GM12878 (cell line): ENCODE results near the gene ASS1. TPM values are rescaled to one million over a fixed set of nuclear protein-coding genes. Genes with fewer than 3 reads are reported as not detected.

ENCODE experiments used
- ATAC-seq: fragments of 200-7000 bp; cut with Tn5 transposase; 3 replicates; pipeline ENCODE4 v1.9.1; 2020; ENCODE audit warnings: mild to moderate bottlenecking, moderate library complexity
- BruUV-seq: library from RNA; stranded (reverse); fragments of 400-500 nt; replicated peaks from 2 replicates; lab custom pipeline; 2021; lab: Mats Ljungman, UMichigan
- CTCF ChIA-PET: fragments of 300-600 bp; sonication (Branson Sonifier 250); formaldehyde crosslinking; extraction: SDS; loops from one replicate; lab custom pipeline; 2021; ENCODE audit warnings: inconsistent platforms; lab: Yijun Ruan, JAX
- POLR2A ChIA-PET: fragments of 350-600 bp; formaldehyde crosslinking; extraction: SDS; loops from one replicate; lab custom pipeline; 2021; ENCODE audit warnings: inconsistent platforms; lab: Charles Lee
- RAD21 ChIA-PET: fragments of 300-600 bp; sonication (Branson Sonifier 250); formaldehyde crosslinking; loops from one replicate; lab custom pipeline; 2023; ENCODE audit warnings: antibody characterized with exemption; ENCODE audit not compliant: unreplicated experiment; lab: Charles Lee
- SMC1A ChIA-PET: fragments of 300-600 bp; sonication (Branson Sonifier 250); formaldehyde crosslinking; loops from one replicate; lab custom pipeline; 2023; ENCODE audit not compliant: unreplicated experiment, uncharacterized antibody; lab: Charles Lee
- DNase-seq: peaks from one replicate; pipeline ENCODE4 v3.0.0-alpha.2; 2011; ENCODE audit warnings: low read depth, low spot score
- FAIRE-seq: peaks from 3 replicates; lab custom pipeline; 2011; peaks lifted over from hg19 to GRCh38; lab: Jason Lieb, UNC
- H2AFZ ChIP-seq: 2 replicates; pipeline ENCODE4 v1.6.0; 2011; ENCODE audit warnings: low read depth, low read length, control low read depth; ENCODE audit not compliant: control insufficient read depth
- H3K27ac ChIP-seq: 2 replicates; pipeline ENCODE4 v1.5.1; 2011; ENCODE audit warnings: control low read depth; ENCODE audit not compliant: control insufficient read depth, insufficient read depth
- H3K27me3 ChIP-seq, 2 experiments: replicated peaks in 1 of 2; 2 replicates each; pipeline versions ENCODE4 v1.6.0 to v1.6.1; 2011; ENCODE audit warnings: low read length in 1 of 2; ENCODE audit not compliant: control insufficient read depth in 2 of 2, insufficient read depth in 2 of 2
- H3K36me3 ChIP-seq, 2 experiments: 2 replicates each; pipeline ENCODE4 v1.5.1; 2011; ENCODE audit warnings: low read length in 1 of 2; ENCODE audit not compliant: control insufficient read depth in 2 of 2, insufficient read depth in 2 of 2
- H3K4me1 ChIP-seq: 2 replicates; pipeline ENCODE4 v1.6.1; 2011; ENCODE audit warnings: mild to moderate bottlenecking, low read length, moderate library complexity, mixed read lengths; ENCODE audit not compliant: control insufficient read depth, insufficient read depth
- H3K4me2 ChIP-seq: 2 replicates; pipeline ENCODE4 v1.6.0; 2011; ENCODE audit warnings: control low read depth; ENCODE audit not compliant: control insufficient read depth, insufficient read depth
- H3K4me3 ChIP-seq: fragments of 200-600 bp; sonication (generic); 2 replicates; pipeline ENCODE4 v1.5.1; 2016
- H3K79me2 ChIP-seq: 2 replicates; pipeline ENCODE4 v1.6.0; 2011; ENCODE audit warnings: low read length; ENCODE audit not compliant: control insufficient read depth, insufficient read depth
- H3K9ac ChIP-seq: 2 replicates; pipeline ENCODE4 v1.8.0; 2011; ENCODE audit warnings: low read length, control low read depth, mixed read lengths; ENCODE audit not compliant: control insufficient read depth, insufficient read depth
- H3K9me3 ChIP-seq: replicated peaks from 3 replicates; pipeline ENCODE4 v1.5.1; 2011; ENCODE audit warnings: mild to moderate bottlenecking, low read length; ENCODE audit not compliant: control insufficient read depth, insufficient read depth
- H4K20me1 ChIP-seq: 2 replicates; pipeline ENCODE4 v1.6.0; 2011; ENCODE audit not compliant: control insufficient read depth, insufficient read depth
- CUX1 ChIP-seq: IDR thresholded peaks from 2 replicates; pipeline ENCODE4 v1.6.1; 2012; ENCODE audit warnings: improper control_type of control experiment, low read depth, low read length; ENCODE audit not compliant: insufficient replicate concordance
- NFYB ChIP-seq: IDR thresholded peaks from 2 replicates; pipeline ENCODE4 v1.6.1; 2011; ENCODE audit warnings: low read depth, mild to moderate bottlenecking, low read length, improper control_type of control experiment, moderate library complexity; ENCODE audit not compliant: insufficient read depth
- NR2C1 ChIP-seq: fragments of 450-650 bp; IDR thresholded peaks from 2 replicates; pipeline ENCODE4 v1.6.1; 2017; ENCODE audit warnings: antibody characterized with exemption, mild to moderate bottlenecking, moderate library complexity
- SMC3 ChIP-seq: IDR thresholded peaks from 2 replicates; pipeline ENCODE4 v1.6.1; 2011; ENCODE audit warnings: low read length, improper control_type of control experiment, borderline replicate concordance
- SUPT20H ChIP-seq: IDR thresholded peaks from 2 replicates; pipeline ENCODE4 v1.6.1; 2011; ENCODE audit warnings: low read depth, mild to moderate bottlenecking, low read length, moderate library complexity, borderline replicate concordance; ENCODE audit not compliant: control insufficient read depth
- WRNIP1 ChIP-seq: IDR thresholded peaks from 2 replicates; pipeline ENCODE4 v1.6.1; 2011; ENCODE audit warnings: low read depth, low read length, improper control_type of control experiment, borderline replicate concordance
- ZZZ3 ChIP-seq: IDR thresholded peaks from 2 replicates; pipeline ENCODE4 v1.6.1; 2011; ENCODE audit warnings: low read depth; ENCODE audit not compliant: control insufficient read depth, insufficient read length
- WGBS: methylation state at CpG from one replicate; pipeline ENCODE4 v1.1.6; 2016; ENCODE audit warnings: low lambda C conversion rate; ENCODE audit not compliant: insufficient replicate concordance, insufficient coverage; ENCODE audit errors: missing lambda C conversion rate; 5-methylcytosine and 5-hydroxymethylcytosine counted together
- in situ Hi-C: fragments of 300-500 bp; cut with MboI; formaldehyde crosslinking; loops from 9 replicates; pipeline ENCODE4 v1.14.3; 2018; ENCODE audit warnings: mixed read lengths
- intact Hi-C: fragments of 100-400 bp; cut with micrococcal nuclease; formaldehyde crosslinking; loops from one replicate; pipeline ENCODE4 v1.14.2; 2022; ENCODE audit not compliant: unreplicated experiment
- polyA plus RNA-seq, 11 experiments: library from polyadenylated mRNA; depleted of rRNA in 4 of 11; unstranded in 6 of 11; stranded (reverse) in 5 of 11; fragments of >200 nt; fragmentation: Nextera tagmentation in 4 of 11; fragmentation: Illumina TruSeq in 1 of 11; extraction: Ambion mirVana in 4 of 11; extraction: Trizol in 1 of 11; gene quantifications; 1 replicate in 1 of 11; 2 replicates in 10 of 11; pipeline versions ENCODE4 v1.2.1 to v1.2.3, GENCODE V29; 2011 to 2016; ENCODE audit warnings: inconsistent platforms in 2 of 11, missing spikeins in 2 of 11, low read depth in 1 of 11
- total RNA-seq, 4 experiments: library from RNA; depleted of rRNA in 3 of 4; stranded (reverse); fragments of >200 nt in 3 of 4; fragmentation: Illumina TruSeq in 1 of 4; extraction: Trizol in 1 of 4; gene quantifications; 2 replicates each; pipeline versions ENCODE4 v1.2.1 to v1.2.3, GENCODE V29; 2013 to 2021
- TF ChIP-seq, protein P1 (sequence below): fragments of 450-650 bp; IDR thresholded peaks from 2 replicates; pipeline ENCODE4 v1.6.1; 2017; ENCODE audit warnings: low read depth, mild to moderate bottlenecking, moderate library complexity

Gene ASS1
- total and polyA plus RNA-seq, 10 of the 15 experiments (the other 5 are each of a cell fraction or from before 2014, with no cell fraction given), result 0.10 to 6.1 (median 0.28) TPM; not detected in 3

- no peak overlapping the region for H3K9ac ChIP-seq
- POLR2A ChIA-PET, result interaction anchor here (0.6 kb wide), 1 partner anchor 259 kb away, joined by 4 read pairs; no protein-coding TSS in a partner anchor
- H3K9me3 ChIP-seq, result no peaks in the 10 kb centered on the region
- BruUV-seq, result no TSS peak
- no peaks in the 10 kb centered on the region for H4K20me1 ChIP-seq
- H3K4me3 ChIP-seq, result no peak overlapping the region
- H3K36me3 ChIP-seq, result no peaks in the 10 kb centered on the region
- WGBS, result 49% methylated on average over 8 of the region's 8 CpGs
- intact Hi-C loops, result no loop called here
- H3K4me1 ChIP-seq, result no peaks in the 10 kb centered on the region; the same call in 1 of the 2 replicates
- RAD21 ChIA-PET, result no interaction called here
- ATAC-seq (no peak), FAIRE-seq (no peak)
- no peak overlapping the region for H3K27ac ChIP-seq
- SMC1A ChIA-PET, result no interaction called here
- CTCF ChIA-PET, result no interaction called here
- in situ Hi-C loops, result no loop called here
- no peak overlapping the region for H3K4me2 ChIP-seq
- H3K79me2 ChIP-seq, result no peaks in the 10 kb centered on the region
- TF ChIP-seq CUX1 (no peak), WRNIP1 (no peak), NR2C1 (no peak), ZZZ3 (no peak), SUPT20H (no peak), SMC3 (no peak), NFYB (no peak)
- TF ChIP-seq, protein P1, sequence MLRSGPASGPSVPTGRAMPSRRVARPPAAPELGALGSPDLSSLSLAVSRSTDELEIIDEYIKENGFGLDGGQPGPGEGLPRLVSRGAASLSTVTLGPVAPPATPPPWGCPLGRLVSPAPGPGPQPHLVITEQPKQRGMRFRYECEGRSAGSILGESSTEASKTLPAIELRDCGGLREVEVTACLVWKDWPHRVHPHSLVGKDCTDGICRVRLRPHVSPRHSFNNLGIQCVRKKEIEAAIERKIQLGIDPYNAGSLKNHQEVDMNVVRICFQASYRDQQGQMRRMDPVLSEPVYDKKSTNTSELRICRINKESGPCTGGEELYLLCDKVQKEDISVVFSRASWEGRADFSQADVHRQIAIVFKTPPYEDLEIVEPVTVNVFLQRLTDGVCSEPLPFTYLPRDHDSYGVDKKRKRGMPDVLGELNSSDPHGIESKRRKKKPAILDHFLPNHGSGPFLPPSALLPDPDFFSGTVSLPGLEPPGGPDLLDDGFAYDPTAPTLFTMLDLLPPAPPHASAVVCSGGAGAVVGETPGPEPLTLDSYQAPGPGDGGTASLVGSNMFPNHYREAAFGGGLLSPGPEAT, result no peak
- TF ChIP-seq, all 136 proteins: peak for 0
- Histone ChIP-seq H3K27me3 (no peaks in the 10 kb centered on the region; a peak in 1 of 4 replicates), H2AFZ (no peak overlapping the region)
- no peak for DNase-seq
These were observed 18.3 kb upstream of the ASS1 start for GRCh38 chr9:130426467-130426773.
